NCI-H1694 (cell line): ENCODE data around the gene TARS3.

ENCODE experiments used
- DNase-seq: peaks from one replicate; lab custom pipeline; 2025; lab: John Stamatoyannopoulos, UW

The TARS3 gene

DNA sequence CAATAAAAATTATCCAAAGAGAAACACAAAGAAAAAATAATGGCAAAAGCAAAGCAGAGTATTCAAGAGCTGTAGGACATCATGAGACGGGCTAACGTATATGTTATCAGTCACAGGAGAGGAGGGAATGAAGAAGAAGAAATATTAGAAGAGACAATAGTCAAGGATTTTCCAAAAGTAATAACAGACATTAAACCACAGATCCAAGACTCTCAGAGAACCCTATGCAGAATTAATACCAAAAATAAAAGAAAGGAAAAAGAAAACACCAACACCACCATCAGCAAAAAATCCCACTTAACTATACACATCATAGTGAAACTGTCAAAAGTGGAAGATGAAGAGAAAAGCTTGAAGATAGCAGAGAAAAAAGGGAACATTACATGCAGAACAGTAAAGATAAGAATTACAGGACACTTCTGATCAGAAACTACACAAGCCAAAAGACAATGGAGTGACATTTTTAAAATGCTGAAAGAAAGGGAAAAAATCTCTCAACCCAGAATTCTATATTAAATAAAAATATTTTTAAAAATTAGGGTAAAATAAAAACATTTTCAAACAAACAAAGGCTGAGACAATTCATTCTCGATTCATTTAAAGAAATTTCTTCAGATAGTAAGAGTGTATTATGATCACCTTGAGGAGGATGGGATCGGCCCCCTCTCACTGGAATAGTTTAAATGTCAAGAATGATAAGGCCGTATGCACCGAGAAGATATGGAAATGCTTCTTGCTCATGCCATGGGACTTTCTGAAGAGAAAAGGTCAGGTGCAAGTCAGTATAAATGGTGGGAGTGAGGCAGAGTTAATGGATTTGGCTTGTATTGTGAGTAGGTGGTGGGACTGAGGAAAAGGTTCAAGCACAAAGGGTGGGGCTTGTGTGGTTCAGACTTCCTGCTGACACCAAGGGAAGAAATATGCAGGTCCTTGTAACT is 100.6 kb downstream of the TARS3 start:
- DNase-seq = no peak

DNA sequence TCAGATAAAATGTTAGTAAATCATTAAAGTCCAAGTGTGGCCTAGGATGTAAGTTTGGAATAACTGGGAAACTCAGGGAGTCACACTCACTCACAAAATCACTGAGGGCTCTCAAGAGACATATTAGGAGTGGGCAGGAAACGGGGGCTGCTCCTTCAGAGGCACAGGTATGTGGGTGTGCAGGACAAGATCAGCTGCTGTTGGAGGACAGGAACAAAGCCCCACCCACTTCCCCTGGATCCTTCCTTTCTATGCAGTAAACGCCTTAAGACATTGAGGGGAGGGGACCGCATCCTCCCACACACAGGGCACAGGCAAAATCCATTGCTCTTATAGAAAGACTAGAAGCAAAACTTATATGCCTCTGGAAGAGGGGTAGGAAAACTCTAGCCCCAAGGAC is 102.3 kb downstream of the TARS3 start:
- DNase-seq = no peak

DNA sequence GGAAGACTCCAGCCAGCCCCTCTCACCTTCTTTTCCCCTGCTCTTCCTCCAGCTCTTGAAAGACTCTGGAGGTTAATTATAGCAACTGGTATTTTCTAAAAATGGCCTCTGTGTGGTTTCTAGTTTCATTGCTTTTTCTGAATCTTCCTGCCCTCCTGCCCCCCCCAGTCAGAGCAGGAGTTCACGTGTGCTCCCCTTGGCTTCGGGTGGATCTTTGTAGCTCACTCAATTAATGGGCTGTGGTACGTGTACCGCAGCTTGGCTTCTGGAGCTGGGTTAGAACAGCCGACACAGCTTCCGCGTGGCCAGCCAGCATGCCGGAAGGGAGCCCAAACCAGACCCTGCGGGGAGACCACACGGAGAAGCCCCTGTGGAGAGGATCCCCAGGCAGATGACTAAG is 103.6 kb downstream of the TARS3 start:
- no peak for DNase-seq

DNA sequence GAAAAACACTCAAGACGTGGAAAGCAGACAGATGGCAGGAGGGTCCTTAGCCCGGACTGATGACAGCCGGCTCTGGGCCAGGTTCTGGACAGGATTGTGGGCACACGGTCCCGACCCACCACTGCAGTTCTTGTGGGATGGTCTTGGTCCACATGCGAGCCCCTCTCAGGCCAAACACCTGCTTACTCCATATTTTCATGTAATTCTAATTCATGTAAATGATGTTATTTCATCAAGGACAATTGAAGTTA is 104.7 kb downstream of the TARS3 start:
- DNase-seq = no peak

DNA sequence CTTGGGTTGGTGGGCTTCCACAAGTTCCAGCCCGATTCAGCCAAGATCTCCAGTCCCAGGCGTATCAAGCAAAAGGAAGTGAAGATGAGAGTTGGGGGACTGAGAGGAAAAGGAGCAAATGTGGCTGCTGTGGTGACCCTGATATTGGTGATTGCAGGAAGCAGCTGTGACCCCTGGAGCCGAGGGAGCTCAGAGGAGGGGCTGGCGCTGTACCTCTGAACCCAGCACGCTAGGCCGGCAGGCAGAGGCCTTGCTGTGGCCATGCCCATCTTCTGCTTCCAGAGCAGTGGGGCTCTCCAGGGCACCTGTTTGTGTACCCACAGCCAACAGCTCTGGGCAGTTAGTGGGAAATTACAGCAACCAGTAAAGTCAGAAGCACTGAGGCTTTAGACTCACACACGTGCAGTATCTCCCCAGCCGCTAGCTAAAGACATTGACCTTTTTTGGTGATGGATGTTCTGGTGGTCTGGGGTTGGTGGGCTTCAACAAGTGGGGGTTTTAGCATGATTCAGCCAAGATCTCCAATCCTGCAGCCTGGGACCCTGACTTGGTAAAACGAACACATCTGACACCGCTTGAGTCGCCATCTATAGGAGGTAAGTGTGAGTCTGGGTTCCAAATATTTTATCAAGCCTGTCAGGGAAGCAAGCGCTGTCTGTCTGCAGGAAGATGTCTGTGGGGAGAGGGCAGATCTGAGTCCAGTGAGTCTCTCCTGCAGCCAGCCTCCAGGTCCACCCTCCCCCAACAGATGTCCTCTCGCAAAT is 105.2 kb downstream of the TARS3 start:
- DNase-seq = no peak

GRCh38 chr15:101618076-101618475 is 106.2 kb downstream of the TARS3 start:
- no peak for DNase-seq

DNA sequence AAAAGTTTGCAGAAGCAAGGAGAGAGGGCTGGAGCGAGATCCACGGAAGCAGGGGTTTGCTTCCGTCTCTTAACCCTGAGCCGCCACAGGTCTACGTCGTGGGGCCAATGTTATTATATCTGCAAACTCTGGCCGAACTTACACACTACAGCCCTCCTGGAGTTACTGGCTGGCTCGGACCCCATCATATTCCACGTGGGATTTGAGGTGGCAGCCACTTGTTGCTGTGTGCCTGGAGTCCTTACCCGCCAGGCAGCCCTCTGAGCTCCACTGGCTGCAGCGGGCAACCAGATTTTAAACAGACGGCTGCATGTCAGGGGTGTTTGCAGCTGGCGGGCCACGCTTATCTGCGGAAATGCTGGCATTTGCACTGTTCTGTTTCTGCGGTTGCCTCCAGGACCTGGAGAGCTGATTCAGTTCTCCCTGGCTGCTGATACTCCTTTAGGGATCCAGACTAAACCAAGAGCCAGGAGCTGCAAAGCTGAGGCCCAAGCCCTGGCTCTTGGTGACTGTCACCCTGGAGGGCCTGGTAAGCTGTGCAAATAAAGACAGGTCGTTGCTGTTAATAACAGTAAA is 106.8 kb downstream of the TARS3 start:
- no peak for DNase-seq

GRCh38 chr15:101615986-101616848 is 108.1 kb downstream of the TARS3 start:
- peak; percentile 25 for DNase-seq

DNA sequence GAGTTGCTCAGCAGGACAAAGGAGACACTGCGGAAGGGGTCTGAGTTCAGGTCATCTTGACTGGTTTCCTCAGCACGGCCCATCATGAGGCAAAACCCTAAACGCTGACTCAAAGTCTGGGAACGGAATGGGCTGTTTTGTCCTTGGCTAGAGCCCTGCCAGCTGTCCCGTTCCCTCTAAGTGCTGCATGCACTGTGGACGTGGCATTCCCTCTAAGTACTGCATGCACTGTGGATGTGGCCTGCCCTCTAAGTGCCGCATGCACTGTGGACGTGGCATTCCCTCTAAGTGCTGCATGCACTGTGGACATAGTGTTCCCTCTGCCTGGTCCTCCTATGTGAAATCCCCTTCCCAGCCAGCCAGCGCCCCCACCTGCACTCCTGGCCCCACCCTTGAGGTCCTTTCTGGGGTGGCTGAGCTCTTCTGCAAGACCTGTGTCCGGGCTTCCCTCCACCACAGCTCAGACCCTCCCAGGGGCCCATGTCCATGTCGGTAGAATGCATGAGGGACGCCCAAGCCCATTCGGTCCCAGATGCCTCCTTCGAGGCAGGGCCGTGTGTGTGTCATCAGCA is 108.8 kb downstream of the TARS3 start:
- no peak for DNase-seq

GRCh38 chr15:101614761-101615160 is 109.5 kb downstream of the TARS3 start:
- no peak for DNase-seq

DNA sequence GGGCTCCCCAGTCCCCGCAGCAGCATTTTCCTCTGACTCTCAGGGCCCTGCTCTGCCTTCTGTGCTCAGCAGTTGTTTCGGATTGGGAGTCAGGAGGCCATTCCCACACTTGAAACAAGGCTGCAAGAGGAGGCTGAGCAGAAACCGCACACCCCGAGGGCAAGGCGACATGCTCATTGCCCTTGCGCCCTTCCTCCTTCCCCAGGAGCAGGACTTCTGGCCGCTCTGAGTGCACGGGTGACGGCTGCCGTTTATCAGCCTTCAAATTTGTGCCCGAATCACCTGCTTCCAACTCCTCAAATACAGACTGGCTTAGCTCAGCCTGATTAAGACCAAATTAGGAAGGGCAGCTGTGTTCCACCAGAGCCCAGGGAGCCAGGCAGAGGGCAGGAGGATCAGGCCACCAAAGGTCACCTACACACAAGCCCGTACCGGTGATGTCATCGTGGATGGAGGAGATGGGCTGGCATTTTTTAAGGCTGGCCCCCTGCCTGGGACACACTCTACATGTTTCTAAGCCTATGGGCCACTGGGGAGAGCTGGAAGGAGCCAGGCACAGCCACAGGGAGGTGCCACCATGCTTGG is 110.2 kb downstream of the TARS3 start:
- DNase-seq = no peak

DNA sequence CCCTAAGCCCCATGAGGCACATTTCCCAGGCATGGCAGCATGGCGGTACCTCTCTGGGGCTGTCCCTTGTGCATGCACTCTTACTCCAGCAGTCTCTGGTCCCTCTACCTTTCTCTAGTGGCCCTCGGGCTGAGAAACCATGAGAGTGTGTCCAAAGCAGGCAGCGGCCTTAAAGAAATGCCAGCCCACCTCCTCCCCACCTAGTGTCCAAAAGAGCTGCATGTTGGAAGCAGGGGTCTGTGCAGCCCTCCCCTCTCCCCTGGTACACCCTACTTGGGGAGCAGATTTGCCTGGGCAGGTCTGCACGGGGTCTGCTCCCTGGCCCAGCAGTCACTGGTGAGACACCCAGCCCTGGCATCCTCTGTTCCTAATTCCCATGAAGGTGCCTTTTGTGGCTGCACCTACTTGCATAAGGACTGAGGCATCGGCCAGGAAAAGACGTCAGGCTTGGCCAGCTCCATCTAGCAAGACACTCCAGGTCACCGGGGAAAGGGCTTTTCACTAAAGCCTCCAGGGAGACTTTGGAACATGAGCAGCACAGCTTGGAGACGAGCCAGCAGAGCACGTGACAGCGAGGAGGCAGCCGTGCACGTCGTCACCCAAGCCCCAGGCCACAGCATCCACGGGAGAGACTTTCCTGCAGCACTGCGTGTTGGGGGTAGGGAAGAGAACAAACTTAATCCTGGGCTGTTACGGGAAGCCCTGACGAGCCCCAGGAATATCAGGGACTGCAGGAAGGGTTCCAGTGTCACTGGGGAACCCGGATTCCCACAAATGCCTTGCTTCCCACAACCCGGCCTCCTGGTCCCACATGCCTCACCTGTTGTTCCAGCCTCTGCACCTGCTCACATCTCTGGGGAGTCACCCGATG is 110.9 kb downstream of the TARS3 start:
- DNase-seq = peak; percentile 2

GRCh38 chr15:101612676-101613075 is 111.6 kb downstream of the TARS3 start:
- no peak for DNase-seq

DNA sequence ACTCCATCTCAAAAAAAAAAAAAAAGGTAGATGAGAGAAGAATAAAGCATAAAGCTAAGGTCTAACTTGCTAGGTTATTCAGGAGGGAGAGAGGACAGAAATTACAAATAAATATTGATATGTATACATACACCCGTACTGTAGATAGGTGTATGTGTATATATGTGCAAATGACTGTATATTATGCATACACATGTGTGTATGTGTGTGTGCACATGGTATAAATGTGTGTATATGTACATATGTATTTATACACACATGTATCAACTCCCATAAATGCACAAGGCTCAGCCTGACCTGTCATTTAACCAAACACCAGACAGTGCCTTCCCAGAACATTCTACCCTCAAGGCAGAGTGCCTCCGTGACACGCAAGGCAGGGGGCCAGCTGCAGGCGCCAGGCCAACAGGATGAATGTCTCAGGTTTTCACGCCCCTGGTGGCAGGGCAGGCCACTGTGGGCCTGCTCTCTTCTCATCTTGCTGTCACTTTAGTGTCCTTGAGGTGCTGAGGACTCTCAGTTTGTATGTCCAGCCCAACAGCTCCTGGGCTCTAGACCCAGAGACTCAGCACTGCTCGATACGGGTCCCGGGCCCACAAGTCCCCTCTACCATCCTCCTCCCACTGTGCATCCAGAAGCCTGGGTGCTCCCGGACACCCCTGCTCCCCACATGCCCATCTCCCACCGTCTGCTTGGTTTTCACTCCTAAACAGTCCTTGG is 112.5 kb downstream of the TARS3 start:
- DNase-seq = no peak

GRCh38 chr15:101611007-101611406 is 113.3 kb downstream of the TARS3 start:
- no peak for DNase-seq

DNA sequence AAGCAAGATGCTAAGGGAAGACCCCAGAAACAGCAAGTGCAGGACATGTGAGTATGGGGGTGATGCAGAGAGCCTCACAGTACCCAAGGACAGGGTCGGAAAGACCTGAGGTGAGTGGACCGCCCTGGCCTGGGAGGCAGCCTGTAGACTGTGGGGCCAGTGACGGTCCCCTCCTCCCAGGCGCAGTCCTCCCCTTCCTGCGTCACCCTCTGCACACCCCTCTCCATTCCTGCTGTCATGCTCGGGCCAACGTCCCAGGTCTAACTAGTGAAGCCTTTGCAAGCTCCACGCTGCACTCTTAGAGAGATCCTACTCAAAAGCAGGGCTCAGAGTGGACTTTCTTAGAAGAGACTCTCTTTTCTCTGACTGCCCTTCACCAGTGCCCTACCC is 113.7 kb downstream of the TARS3 start:
- no peak for DNase-seq

GRCh38 chr15:101609742-101610610 is 114.3 kb downstream of the TARS3 start:
- no peak for DNase-seq

DNA sequence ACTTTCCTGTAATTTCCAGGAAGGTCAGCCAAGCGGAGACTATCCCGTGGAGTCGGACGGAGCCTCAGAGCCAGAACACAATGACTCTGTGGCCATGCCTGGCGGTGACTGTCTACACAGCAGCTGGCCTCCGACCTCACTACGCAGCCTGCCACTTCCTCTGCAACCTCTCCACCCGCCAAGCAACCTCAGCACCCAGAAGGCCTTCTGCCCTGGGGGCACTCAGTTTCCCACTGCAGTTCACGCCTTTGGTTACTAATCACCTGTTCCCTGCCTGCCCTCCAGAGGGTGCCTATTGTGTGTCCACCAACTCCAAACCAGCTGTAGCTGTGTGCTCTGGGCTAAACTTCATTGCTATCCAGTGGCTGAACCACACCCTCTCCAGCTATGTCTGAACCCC is 116.1 kb downstream of the TARS3 start:
- no peak for DNase-seq

GRCh38 chr15:101607108-101607507 is 117.2 kb downstream of the TARS3 start:
- no peak for DNase-seq
